ENCODE results near the gene IRAG1.

The IRAG1 gene

DNA sequence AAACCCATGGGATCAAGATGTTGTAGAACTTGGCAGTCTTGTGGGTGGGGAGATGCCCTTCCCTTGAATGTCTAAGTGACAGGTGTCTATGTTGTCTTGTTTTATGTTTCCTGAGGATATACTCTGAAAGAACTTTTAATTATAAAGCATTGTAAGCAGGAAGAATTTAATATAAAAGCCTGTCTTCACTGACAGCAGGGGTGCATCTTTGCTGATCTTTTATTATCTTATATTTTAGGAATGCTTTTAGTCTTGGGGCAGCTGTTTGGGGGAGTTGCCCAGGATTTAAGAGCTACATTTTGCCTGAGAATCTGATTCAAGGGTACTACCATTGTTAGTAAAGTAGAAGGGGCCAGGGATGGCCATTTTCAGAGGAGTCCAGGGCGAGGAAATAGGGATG lies 43.4 kb downstream of the IRAG1 start:
- H3K4me3 Mint-ChIP-seq: no peak overlapping the region
- no peak overlapping the region for H3K27ac Mint-ChIP-seq
- ATAC-seq: no peak

DNA sequence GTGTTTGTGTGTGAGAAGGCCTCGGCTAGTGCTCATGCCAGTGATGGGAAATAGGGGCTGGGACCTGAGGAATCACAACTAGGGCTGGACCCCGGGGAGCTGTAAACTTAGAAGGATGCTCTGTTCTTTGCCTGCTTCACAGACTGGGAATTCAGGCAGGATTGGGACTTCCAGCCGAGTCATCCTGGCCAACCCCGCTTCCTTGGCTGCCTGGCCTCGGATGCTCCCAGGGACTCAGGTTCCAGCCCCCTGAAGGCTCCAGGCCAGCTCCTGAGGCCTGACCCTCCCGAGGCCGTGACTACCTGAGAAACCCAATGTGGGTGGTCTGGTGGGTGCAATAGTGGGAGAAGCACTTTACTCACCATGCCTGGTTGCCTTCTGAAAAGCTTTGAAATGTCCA lies 44.7 kb downstream of the IRAG1 start:
- ATAC-seq: no peak
- Mint-ChIP-seq H3K27ac (no peak overlapping the region), H3K27me3 (no peaks in the 10 kb centered on the region), H3K36me3 (ENCODE audit: low read depth) (no peaks in the 10 kb centered on the region), H3K4me3 (no peak overlapping the region), H3K9me3 (no peaks in the 10 kb centered on the region), H3K4me1 (no peaks in the 10 kb centered on the region)
- no peak for DNase-seq

More for the DNA sequence above, 43.4 kb downstream of the IRAG1 start:
- no peak for DNase-seq
- Mint-ChIP-seq H3K36me3 (ENCODE audit: low read depth) (no peaks in the 10 kb centered on the region), H3K9me3 (no peaks in the 10 kb centered on the region), H3K27me3 (peaks cover 1% of the 10 kb centered on the region), H3K4me1 (peaks cover 7% of the 10 kb centered on the region)

DNA sequence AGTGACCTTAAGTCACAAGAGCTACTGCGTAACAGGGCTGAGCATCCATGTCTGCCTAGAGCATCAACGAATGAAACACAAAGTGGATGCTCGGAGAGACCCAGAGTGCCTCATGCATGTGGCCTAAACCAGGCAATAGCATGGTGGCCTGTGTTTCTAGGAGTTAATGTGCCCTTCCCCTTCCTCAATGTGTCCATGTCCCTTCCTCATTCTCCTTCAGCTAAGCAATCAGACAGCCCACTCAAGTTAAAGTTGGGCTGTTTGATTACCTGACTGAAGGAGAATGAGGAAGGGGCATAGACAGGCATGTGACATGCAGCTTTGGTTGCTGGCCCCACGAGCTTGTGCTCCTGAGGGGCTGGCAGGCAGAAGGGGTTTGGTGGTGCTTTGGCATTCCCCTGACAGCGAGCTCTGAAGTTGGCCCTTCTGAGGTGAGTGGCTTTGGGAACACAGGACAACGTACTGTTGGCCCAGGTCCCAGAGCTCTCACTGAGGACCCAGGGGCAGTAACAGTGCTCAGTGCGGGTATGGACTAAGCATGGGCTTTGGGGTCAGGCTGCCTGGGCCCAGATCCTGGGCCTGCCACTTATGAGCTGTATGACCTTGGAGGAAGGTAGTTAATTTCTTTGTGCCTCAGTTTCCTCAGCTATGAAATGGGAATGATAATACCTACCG lies 46.7 kb downstream of the IRAG1 start:
- no peaks in the 10 kb centered on the region for H3K36me3 Mint-ChIP-seq (ENCODE audit: low read depth)
- peaks cover 2% of the 10 kb centered on the region for H3K4me1 Mint-ChIP-seq
- no peak for DNase-seq
- H3K9me3 Mint-ChIP-seq: no peaks in the 10 kb centered on the region
- no peaks in the 10 kb centered on the region for H3K27me3 Mint-ChIP-seq
- no peak overlapping the region for H3K4me3 Mint-ChIP-seq
- ATAC-seq: no peak
- no peak overlapping the region for H3K27ac Mint-ChIP-seq

DNA sequence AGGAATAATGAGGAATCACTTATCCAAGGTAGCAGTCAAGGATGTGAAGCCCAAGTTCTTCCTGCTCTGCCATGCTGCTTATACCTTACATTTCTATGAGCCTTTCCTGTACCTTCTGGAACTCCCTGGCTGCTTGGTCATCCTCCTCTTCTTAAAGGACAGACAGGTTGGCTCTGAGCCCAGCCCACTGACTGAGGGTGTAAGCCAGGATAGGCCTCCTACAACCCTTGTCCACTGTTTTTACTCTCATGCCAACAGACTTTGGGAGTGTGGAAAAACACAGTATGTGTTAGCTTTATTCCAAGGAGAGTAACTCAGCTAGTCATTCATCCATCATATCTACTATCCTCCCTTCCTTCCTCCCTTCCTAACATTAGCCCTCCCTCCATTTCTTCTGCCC lies 47.5 kb downstream of the IRAG1 start:
- no peaks in the 10 kb centered on the region for H3K27me3 Mint-ChIP-seq
- DNase-seq (no peak), ATAC-seq (no peak)
- H3K4me1 Mint-ChIP-seq: peaks cover 2% of the 10 kb centered on the region
- no peaks in the 10 kb centered on the region for H3K9me3 Mint-ChIP-seq
- H3K27ac Mint-ChIP-seq: no peak overlapping the region
- H3K36me3 Mint-ChIP-seq (ENCODE audit: low read depth): no peaks in the 10 kb centered on the region
- H3K4me3 Mint-ChIP-seq: no peak overlapping the region

DNA sequence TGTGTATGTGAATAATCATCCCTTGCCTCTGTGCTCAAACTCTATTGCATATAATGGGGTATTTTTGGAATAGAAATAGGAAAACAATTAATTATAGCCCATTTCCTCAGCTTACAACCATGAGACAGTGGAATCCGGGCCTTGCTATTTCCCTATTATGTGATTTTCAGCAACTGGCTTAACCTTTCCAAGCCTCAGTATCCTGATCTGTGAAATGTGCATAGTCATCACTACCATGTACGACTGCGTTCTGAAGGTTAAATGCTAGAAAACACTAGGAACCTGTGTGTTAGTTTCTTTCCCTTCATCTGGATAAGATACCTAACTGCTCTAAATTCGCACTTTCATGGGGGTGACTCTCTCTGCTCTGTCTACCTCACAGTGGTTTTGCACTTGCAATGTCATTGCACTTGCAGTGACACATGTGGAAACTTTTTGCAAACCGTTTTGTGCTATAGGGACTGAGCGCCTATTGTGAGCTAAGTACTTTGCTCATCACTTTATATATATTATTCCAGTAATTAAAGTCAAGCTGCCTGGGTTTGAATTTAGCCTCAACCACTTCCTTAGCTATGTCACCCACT lies 48.3 kb downstream of the IRAG1 start:
- H3K4me3 Mint-ChIP-seq: no peak overlapping the region
- DNase-seq: no peak
- ATAC-seq: no peak
- no peaks in the 10 kb centered on the region for H3K9me3 Mint-ChIP-seq
- H3K27me3 Mint-ChIP-seq: no peaks in the 10 kb centered on the region
- peaks cover 4% of the 10 kb centered on the region for H3K4me1 Mint-ChIP-seq
- no peaks in the 10 kb centered on the region for H3K36me3 Mint-ChIP-seq (ENCODE audit: low read depth)
- no peak overlapping the region for H3K27ac Mint-ChIP-seq

Measured in activated naive CD8-positive, alpha-beta T cell treated with anti-CD3 and anti-CD28 coated beads, Interleukin-2, amount 50 U/mL, for 24 hours (primary cell).